HEK293 (cell line): Measurements from ENCODE around the gene ETF1.

Source experiments
- CTCF ChIA-PET: fragments of 350-600 bp; formaldehyde crosslinking; extraction: SDS; loops from one replicate; lab custom pipeline; 2021; ENCODE audit warnings: antibody characterized with exemption; lab: Yijun Ruan, JAX
- POLR2A ChIA-PET: fragments of 300-600 bp; formaldehyde crosslinking; extraction: SDS; loops from one replicate; lab custom pipeline; 2020; ENCODE audit warnings: antibody characterized with exemption, inconsistent platforms; lab: Yijun Ruan, JAX
- H3K27ac ChIP-seq: fragments of 200-500 bp; sonication (Bioruptor generic); 2 replicates; pipeline ENCODE4 v1.5.1; 2014; ENCODE audit warnings: low read depth, low read length, control low read depth, inconsistent platforms; ENCODE audit errors: extremely low read depth
- H3K36me3 ChIP-seq, 2 experiments: fragments of 200-500 bp in 1 of 2; sonication (Bioruptor generic) in 1 of 2; 1 replicate in 1 of 2; 2 replicates in 1 of 2; pipeline ENCODE4 v1.5.1; 2014 to 2017; ENCODE audit warnings: inconsistent platforms in 2 of 2, low read length in 2 of 2; ENCODE audit not compliant: control insufficient read depth in 2 of 2, insufficient read depth in 1 of 2
- H3K4me1 ChIP-seq: fragments of 200-500 bp; sonication (Bioruptor generic); 2 replicates; pipeline ENCODE4 v1.5.1; 2014; ENCODE audit warnings: mild to moderate bottlenecking, low read length, inconsistent platforms; ENCODE audit not compliant: control insufficient read depth, insufficient read depth
- H3K4me3 ChIP-seq: 2 replicates; pipeline ENCODE4 v1.5.1; 2011; ENCODE audit warnings: low read depth, mild to moderate bottlenecking, control low read depth, low read length, moderate library complexity
- H3K9me3 ChIP-seq: fragments of 200-500 bp; sonication (Bioruptor generic); 2 replicates; pipeline ENCODE4 v1.5.1; 2014; ENCODE audit warnings: low read depth, low read length, inconsistent platforms; ENCODE audit not compliant: control insufficient read depth, insufficient read depth
- BCL11A ChIP-seq: fragments of 450-650 bp; formaldehyde crosslinking; IDR thresholded peaks from 2 replicates; pipeline ENCODE4 v1.5.1; 2016; ENCODE audit warnings: low read depth, missing biosample characterization, missing genetic modification characterization
- GLI2 ChIP-seq: fragments of 450-650 bp; formaldehyde crosslinking; IDR thresholded peaks from 2 replicates; pipeline ENCODE4; 2017; ENCODE audit warnings: missing biosample characterization, missing genetic modification characterization, low read depth, borderline replicate concordance
- GLIS2 ChIP-seq: fragments of 450-650 bp; formaldehyde crosslinking; IDR thresholded peaks from 2 replicates; pipeline ENCODE4 v1.5.1; 2016; ENCODE audit warnings: missing biosample characterization, missing genetic modification characterization
- IKZF3 ChIP-seq: fragments of 450-650 bp; IDR thresholded peaks from 2 replicates; pipeline ENCODE4 v1.5.0; 2018; ENCODE audit warnings: missing biosample characterization, mild to moderate bottlenecking, missing genetic modification characterization, moderate library complexity
- YY1 ChIP-seq: fragments of 450-650 bp; formaldehyde crosslinking; IDR thresholded peaks from 2 replicates; pipeline ENCODE4 v1.5.1; 2018; ENCODE audit warnings: missing biosample characterization, missing genetic modification characterization
- ZBTB20 ChIP-seq: fragments of 450-650 bp; formaldehyde crosslinking; IDR thresholded peaks from 2 replicates; pipeline ENCODE4 v1.5.1; 2016; ENCODE audit warnings: missing biosample characterization, missing genetic modification characterization
- ZBTB7A ChIP-seq: fragments of 450-650 bp; formaldehyde crosslinking; IDR thresholded peaks from 2 replicates; pipeline ENCODE4 v1.5.1; 2016; ENCODE audit warnings: low read depth, missing biosample characterization, missing genetic modification characterization
- ZFP3 ChIP-seq: fragments of 450-650 bp; formaldehyde crosslinking; IDR thresholded peaks from 2 replicates; pipeline ENCODE4 v1.5.1; 2016; ENCODE audit warnings: low read depth, missing biosample characterization, missing genetic modification characterization
- ZNF132 ChIP-seq: fragments of 450-650 bp; formaldehyde crosslinking; IDR thresholded peaks from 2 replicates; pipeline ENCODE4 v1.5.1; 2017; ENCODE audit warnings: missing biosample characterization, missing genetic modification characterization, borderline replicate concordance
- ZNF184 ChIP-seq: fragments of 450-650 bp; IDR thresholded peaks from 2 replicates; pipeline ENCODE4 v1.5.1; 2018; ENCODE audit warnings: missing biosample characterization, mild to moderate bottlenecking, missing genetic modification characterization
- ZNF274 ChIP-seq, 2 experiments: fragments of 200-500 bp in 1 of 2; fragments of 450-650 bp in 1 of 2; sonication (Bioruptor generic) in 1 of 2; formaldehyde crosslinking in 1 of 2; IDR thresholded peaks; 2 replicates each; pipeline versions ENCODE4 v1.5.1 to v1.6.1; 2014 to 2016; ENCODE audit warnings: borderline replicate concordance in 1 of 2, inconsistent platforms in 1 of 2, low read length in 1 of 2, missing biosample characterization in 1 of 2, missing genetic modification characterization in 1 of 2
- ZNF292 ChIP-seq: fragments of 450-650 bp; formaldehyde crosslinking; IDR thresholded peaks from 2 replicates; pipeline ENCODE4 v1.5.1; 2016; ENCODE audit warnings: low read depth, missing biosample characterization, missing genetic modification characterization, borderline replicate concordance
- ZNF311 ChIP-seq: fragments of 450-650 bp; formaldehyde crosslinking; IDR thresholded peaks from 2 replicates; pipeline ENCODE4 v1.5.1; 2017; ENCODE audit warnings: missing biosample characterization, missing genetic modification characterization, borderline replicate concordance
- ZNF350 ChIP-seq: fragments of 450-650 bp; formaldehyde crosslinking; IDR thresholded peaks from 2 replicates; pipeline ENCODE4 v1.5.0; 2017; ENCODE audit warnings: missing biosample characterization, mild to moderate bottlenecking, missing genetic modification characterization
- ZNF433 ChIP-seq: fragments of 450-650 bp; formaldehyde crosslinking; IDR thresholded peaks from 2 replicates; pipeline ENCODE4 v1.5.1; 2016; ENCODE audit warnings: missing biosample characterization, missing genetic modification characterization, low read depth
- ZNF510 ChIP-seq: fragments of 450-650 bp; formaldehyde crosslinking; IDR thresholded peaks from 2 replicates; pipeline ENCODE4 v1.5.1; 2018; ENCODE audit warnings: mild to moderate bottlenecking, missing genetic modification characterization, missing biosample characterization; ENCODE audit not compliant: insufficient replicate concordance
- ZNF548 ChIP-seq: fragments of 450-650 bp; formaldehyde crosslinking; IDR thresholded peaks from 2 replicates; pipeline ENCODE4 v1.5.1; 2016; ENCODE audit warnings: missing biosample characterization, missing genetic modification characterization
- ZNF560 ChIP-seq: fragments of 450-650 bp; formaldehyde crosslinking; IDR thresholded peaks from 2 replicates; pipeline ENCODE4 v1.5.1; 2017; ENCODE audit warnings: missing biosample characterization, missing genetic modification characterization, borderline replicate concordance
- ZNF571 ChIP-seq: fragments of 450-650 bp; formaldehyde crosslinking; IDR thresholded peaks from 2 replicates; pipeline ENCODE4 v1.5.0; 2017; ENCODE audit warnings: missing biosample characterization, missing genetic modification characterization
- ZNF623 ChIP-seq: fragments of 450-650 bp; formaldehyde crosslinking; IDR thresholded peaks from 2 replicates; pipeline ENCODE4 v1.5.1; 2016; ENCODE audit warnings: missing biosample characterization, missing genetic modification characterization
- ZNF707 ChIP-seq: fragments of 450-650 bp; formaldehyde crosslinking; IDR thresholded peaks from 2 replicates; pipeline ENCODE4 v1.5.1; 2016; ENCODE audit warnings: missing biosample characterization, missing genetic modification characterization
- ZNF768 ChIP-seq: fragments of 450-650 bp; formaldehyde crosslinking; IDR thresholded peaks from 2 replicates; pipeline ENCODE4 v1.5.1; 2018; ENCODE audit warnings: missing biosample characterization, mild to moderate bottlenecking, missing genetic modification characterization
- ZNF785 ChIP-seq: fragments of 450-650 bp; formaldehyde crosslinking; IDR thresholded peaks from 2 replicates; pipeline ENCODE4 v1.5.1; 2016; ENCODE audit warnings: missing biosample characterization, missing genetic modification characterization
- ZNF791 ChIP-seq: fragments of 450-650 bp; formaldehyde crosslinking; IDR thresholded peaks from 2 replicates; pipeline ENCODE4 v1.5.1; 2016; ENCODE audit warnings: missing biosample characterization, missing genetic modification characterization
- TF ChIP-seq, protein P1 (sequence below): fragments of 450-650 bp; formaldehyde crosslinking; IDR thresholded peaks from 2 replicates; pipeline ENCODE4 v1.5.1; 2016; ENCODE audit warnings: missing biosample characterization, missing genetic modification characterization, borderline replicate concordance
- TF ChIP-seq, protein P2 (sequence below): fragments of 450-650 bp; formaldehyde crosslinking; IDR thresholded peaks from 2 replicates; pipeline ENCODE4 v1.5.1; 2016; ENCODE audit warnings: missing biosample characterization, missing genetic modification characterization

ETF1 gene

DNA sequence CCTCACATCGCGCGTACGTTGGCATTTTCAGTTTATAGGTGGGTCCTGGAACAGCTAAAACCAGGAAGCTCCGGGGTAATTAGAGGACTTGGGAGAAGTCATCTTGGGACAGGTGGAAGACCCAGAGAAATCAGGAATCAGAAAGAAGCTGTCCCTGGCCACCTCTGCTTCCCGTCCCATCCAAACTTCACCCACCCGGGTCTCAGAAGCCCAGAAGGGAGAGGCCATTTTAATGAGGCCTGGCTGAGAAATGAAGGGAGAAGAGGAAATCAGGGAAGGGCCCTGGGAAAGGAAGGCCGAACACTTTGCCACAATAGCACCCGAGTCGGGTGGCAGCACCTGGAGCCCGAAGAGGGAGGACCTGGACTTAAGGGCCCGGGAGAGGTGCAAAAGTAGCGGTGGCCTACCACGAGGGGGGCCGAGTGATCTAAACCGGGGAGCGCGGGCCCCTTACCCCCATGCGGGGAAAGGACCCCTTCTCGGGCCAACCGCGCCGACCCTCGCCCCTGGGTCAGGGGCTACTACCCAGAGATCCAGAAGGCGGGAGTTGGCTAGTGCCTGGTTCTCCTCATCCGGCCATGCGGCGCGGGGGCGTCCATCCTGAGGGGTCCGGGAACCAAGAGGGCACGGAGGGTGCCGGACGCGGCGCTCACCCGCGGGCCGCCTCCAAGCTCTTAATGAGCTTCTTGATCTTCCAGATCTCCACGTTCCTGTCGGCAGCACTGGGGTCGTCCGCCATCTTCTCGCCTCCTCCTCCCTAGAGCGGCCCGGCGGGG lies 668 bp downstream of the ETF1 start:
- Histone ChIP-seq H3K9me3 (no peaks in the 10 kb centered on the region), H3K27ac (peak overlapping the region; percentile 77), H3K4me3 (peak overlapping the region; percentile 100), H3K4me1 (peaks cover 11% of the 10 kb centered on the region), H3K36me3 (peaks cover 0 to 35% of the 10 kb centered on the region in 2 experiments; a peak in 2 of 3 replicates)
- TF ChIP-seq ZNF707 (tag by site-specific recombination) (no peak), ZNF623 (tag by site-specific recombination) (peak; percentile 18; the same call in 1 of the 2 replicates), ZNF274 (IDR thresholded peaks at IDR 0.05; ENCODE audit: low read length) (no peak), ZNF274 (tag by site-specific recombination; IDR thresholded peaks at IDR 0.05; ENCODE audit: borderline replicate concordance) (no peak), BCL11A (no peak), ZNF184 (tag by site-specific recombination) (no peak), ZFP3 (no peak), GLI2 (tag by site-specific recombination) (no peak), ZNF768 (tag by site-specific recombination) (no peak), ZNF311 (no peak), ZNF548 (tag by site-specific recombination) (no peak), ZNF571 (no peak), ZNF510 (tag by site-specific recombination) (no peak), ZNF132 (tag by site-specific recombination) (no peak), ZNF292 (no peak), ZNF350 (tag by site-specific recombination) (no peak), ZNF791 (tag by site-specific recombination) (no peak), ZNF560 (no peak), ZNF433 (tag by site-specific recombination) (no peak), YY1 (tag by site-specific recombination) (peak; percentile 91; the same call in 1 of the 2 replicates), ZBTB7A (tag by site-specific recombination) (0 out of 2 replicates have a peak, but pooled peaks have one; percentile 48), ZNF785 (tag by site-specific recombination) (0 out of 2 replicates have a peak, but pooled peaks have one; percentile 17), IKZF3 (tag by site-specific recombination) (0 out of 2 replicates have a peak, but pooled peaks have one; percentile 10), GLIS2 (tag by site-specific recombination) (peak; percentile 39; the same call in 1 of the 2 replicates), ZBTB20 (tag by site-specific recombination) (0 out of 2 replicates have a peak, but pooled peaks have one; percentile 16)
- TF ChIP-seq, protein P1, sequence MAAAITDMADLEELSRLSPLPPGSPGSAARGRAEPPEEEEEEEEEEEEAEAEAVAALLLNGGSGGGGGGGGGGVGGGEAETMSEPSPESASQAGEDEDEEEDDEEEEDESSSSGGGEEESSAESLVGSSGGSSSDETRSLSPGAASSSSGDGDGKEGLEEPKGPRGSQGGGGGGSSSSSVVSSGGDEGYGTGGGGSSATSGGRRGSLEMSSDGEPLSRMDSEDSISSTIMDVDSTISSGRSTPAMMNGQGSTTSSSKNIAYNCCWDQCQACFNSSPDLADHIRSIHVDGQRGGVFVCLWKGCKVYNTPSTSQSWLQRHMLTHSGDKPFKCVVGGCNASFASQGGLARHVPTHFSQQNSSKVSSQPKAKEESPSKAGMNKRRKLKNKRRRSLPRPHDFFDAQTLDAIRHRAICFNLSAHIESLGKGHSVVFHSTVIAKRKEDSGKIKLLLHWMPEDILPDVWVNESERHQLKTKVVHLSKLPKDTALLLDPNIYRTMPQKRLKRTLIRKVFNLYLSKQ: no peak
- TF ChIP-seq, protein P2, sequence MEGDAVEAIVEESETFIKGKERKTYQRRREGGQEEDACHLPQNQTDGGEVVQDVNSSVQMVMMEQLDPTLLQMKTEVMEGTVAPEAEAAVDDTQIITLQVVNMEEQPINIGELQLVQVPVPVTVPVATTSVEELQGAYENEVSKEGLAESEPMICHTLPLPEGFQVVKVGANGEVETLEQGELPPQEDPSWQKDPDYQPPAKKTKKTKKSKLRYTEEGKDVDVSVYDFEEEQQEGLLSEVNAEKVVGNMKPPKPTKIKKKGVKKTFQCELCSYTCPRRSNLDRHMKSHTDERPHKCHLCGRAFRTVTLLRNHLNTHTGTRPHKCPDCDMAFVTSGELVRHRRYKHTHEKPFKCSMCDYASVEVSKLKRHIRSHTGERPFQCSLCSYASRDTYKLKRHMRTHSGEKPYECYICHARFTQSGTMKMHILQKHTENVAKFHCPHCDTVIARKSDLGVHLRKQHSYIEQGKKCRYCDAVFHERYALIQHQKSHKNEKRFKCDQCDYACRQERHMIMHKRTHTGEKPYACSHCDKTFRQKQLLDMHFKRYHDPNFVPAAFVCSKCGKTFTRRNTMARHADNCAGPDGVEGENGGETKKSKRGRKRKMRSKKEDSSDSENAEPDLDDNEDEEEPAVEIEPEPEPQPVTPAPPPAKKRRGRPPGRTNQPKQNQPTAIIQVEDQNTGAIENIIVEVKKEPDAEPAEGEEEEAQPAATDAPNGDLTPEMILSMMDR (tag by site-specific recombination): 0 out of 2 replicates have a peak, but pooled peaks have one; percentile 44
- ChIA-PET CTCF (interaction anchor here (1.0 to 2.9 kb wide), 2 partner anchors 10 to 93 kb away, joined by 3 to 10 read pairs; no protein-coding TSS in a partner anchor), POLR2A (interaction anchor here (0.9 to 2.7 kb wide), 24 partner anchors 8 to 751 kb away, joined by 3 to 30 read pairs (median 5); partner anchors contain the start of genes BRD8, CDC23, CDC25C and EGR1)
